GM12878 (cell line): ENCODE data around the gene ANKRD31.

Experiments used
- ASH2L ChIP-seq: fragments of 300-600, 200-600 bp; sonication (generic); IDR thresholded peaks from 2 replicates; pipeline ENCODE4 v1.6.1; 2017; ENCODE audit warnings: low read depth, mild to moderate bottlenecking, borderline replicate concordance
- CREB1 ChIP-seq: IDR thresholded peaks from 2 replicates; pipeline ENCODE4 v1.6.1; 2012; ENCODE audit warnings: low read depth, mild to moderate bottlenecking, inconsistent platforms
- E2F8 ChIP-seq: fragments of 450-650 bp; IDR thresholded peaks from 2 replicates; pipeline ENCODE4 v1.6.1; 2018; ENCODE audit warnings: mild to moderate bottlenecking, low read depth, moderate library complexity; ENCODE audit not compliant: partially characterized antibody
- GABPA ChIP-seq: IDR thresholded peaks from 2 replicates; pipeline ENCODE4 v1.6.1; 2014; ENCODE audit warnings: antibody characterized with exemption, low read depth, mild to moderate bottlenecking, inconsistent platforms
- POLR2AphosphoS5 ChIP-seq: IDR thresholded peaks from 2 replicates; pipeline ENCODE4 v1.6.1; 2011; ENCODE audit warnings: mild to moderate bottlenecking, low read length, inconsistent platforms
- RFX5 ChIP-seq: IDR thresholded peaks from 2 replicates; pipeline ENCODE4 v1.6.1; 2011; ENCODE audit warnings: low read depth, low read length, improper control_type of control experiment
- TAF1 ChIP-seq: IDR thresholded peaks from 2 replicates; pipeline ENCODE4 v1.6.1; 2011; ENCODE audit warnings: mild to moderate bottlenecking, low read depth, low read length, borderline replicate concordance

- TF ChIP-seq E2F8: no peak
- TF ChIP-seq TAF1: no peak
- TF ChIP-seq ASH2L: no peak
- no peak for TF ChIP-seq POLR2AphosphoS5
- TF ChIP-seq CREB1: no peak
- no peak for TF ChIP-seq GABPA
- no peak for TF ChIP-seq RFX5
Observed at GRCh38 chr5:75243510-75243909, 6.8 kb upstream of the ANKRD31 start.
